PFSK-1 (cell line): Measurements from ENCODE around the gene SCYGR3.

ENCODE experiments used
- FOXP2 ChIP-seq: optimal IDR thresholded peaks from 2 replicates; pipeline ENCODE3; 2011; ENCODE audit warnings: borderline replicate concordance, control low read depth, inconsistent platforms; ENCODE audit not compliant: insufficient read depth; ENCODE audit errors: extremely low read length, extremely low read depth
- POLR2AphosphoS5 ChIP-seq: IDR thresholded peaks from 2 replicates; pipeline ENCODE4 v1.6.1; 2012; ENCODE audit warnings: low read depth, mild to moderate bottlenecking, control low read depth, low read length, moderate library complexity
- SIN3A ChIP-seq: IDR thresholded peaks from 2 replicates; pipeline ENCODE4 v1.6.1; 2012; ENCODE audit warnings: mild to moderate bottlenecking, low read length, moderate library complexity, borderline replicate concordance; ENCODE audit not compliant: insufficient read depth
- TAF1 ChIP-seq: IDR thresholded peaks from 2 replicates; pipeline ENCODE4 v1.6.1; 2012; ENCODE audit warnings: low read length, control low read depth, borderline replicate concordance; ENCODE audit not compliant: insufficient read depth
- TF ChIP-seq, protein P1 (sequence below), 2 experiments: IDR thresholded peaks; 2 replicates each; pipeline versions ENCODE4 v1.6.1 to v1.8.0; 2011 to 2012; ENCODE audit warnings: low read depth in 2 of 2, low read length in 2 of 2, control low read depth in 1 of 2, inconsistent platforms in 1 of 2, mild to moderate bottlenecking in 1 of 2, moderate library complexity in 1 of 2; ENCODE audit not compliant: insufficient read depth in 1 of 2

SCYGR3 gene

DNA sequence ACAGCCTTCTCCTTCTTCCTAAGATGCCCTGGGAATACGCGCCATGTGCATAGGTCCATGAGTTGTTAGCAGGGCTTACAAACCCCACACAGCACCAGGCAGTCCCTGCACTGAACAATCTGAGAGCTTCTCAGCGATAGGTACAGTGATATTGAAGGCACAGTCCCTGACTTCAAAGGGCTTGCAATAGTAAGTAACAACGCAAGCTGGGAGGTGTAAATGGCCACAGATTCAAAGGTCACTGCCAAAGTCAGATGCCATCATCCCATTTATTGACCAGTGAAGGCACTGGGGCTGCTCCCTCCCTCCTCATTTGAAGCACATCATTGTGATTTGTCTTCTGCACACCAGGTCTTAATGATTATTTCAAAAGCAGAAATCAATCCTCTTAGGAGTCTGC, 541 bp upstream of the SCYGR3 start:
- TF ChIP-seq, protein P1, sequence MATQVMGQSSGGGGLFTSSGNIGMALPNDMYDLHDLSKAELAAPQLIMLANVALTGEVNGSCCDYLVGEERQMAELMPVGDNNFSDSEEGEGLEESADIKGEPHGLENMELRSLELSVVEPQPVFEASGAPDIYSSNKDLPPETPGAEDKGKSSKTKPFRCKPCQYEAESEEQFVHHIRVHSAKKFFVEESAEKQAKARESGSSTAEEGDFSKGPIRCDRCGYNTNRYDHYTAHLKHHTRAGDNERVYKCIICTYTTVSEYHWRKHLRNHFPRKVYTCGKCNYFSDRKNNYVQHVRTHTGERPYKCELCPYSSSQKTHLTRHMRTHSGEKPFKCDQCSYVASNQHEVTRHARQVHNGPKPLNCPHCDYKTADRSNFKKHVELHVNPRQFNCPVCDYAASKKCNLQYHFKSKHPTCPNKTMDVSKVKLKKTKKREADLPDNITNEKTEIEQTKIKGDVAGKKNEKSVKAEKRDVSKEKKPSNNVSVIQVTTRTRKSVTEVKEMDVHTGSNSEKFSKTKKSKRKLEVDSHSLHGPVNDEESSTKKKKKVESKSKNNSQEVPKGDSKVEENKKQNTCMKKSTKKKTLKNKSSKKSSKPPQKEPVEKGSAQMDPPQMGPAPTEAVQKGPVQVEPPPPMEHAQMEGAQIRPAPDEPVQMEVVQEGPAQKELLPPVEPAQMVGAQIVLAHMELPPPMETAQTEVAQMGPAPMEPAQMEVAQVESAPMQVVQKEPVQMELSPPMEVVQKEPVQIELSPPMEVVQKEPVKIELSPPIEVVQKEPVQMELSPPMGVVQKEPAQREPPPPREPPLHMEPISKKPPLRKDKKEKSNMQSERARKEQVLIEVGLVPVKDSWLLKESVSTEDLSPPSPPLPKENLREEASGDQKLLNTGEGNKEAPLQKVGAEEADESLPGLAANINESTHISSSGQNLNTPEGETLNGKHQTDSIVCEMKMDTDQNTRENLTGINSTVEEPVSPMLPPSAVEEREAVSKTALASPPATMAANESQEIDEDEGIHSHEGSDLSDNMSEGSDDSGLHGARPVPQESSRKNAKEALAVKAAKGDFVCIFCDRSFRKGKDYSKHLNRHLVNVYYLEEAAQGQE (IDR thresholded peaks at IDR 0.05; ENCODE audit: insufficient read depth in 1 of 2, low read depth in 2 of 2, low read length in 2 of 2) = no peak
- TF ChIP-seq TAF1 (no peak), SIN3A (no peak), FOXP2 (no peak), POLR2AphosphoS5 (no peak)

DNA sequence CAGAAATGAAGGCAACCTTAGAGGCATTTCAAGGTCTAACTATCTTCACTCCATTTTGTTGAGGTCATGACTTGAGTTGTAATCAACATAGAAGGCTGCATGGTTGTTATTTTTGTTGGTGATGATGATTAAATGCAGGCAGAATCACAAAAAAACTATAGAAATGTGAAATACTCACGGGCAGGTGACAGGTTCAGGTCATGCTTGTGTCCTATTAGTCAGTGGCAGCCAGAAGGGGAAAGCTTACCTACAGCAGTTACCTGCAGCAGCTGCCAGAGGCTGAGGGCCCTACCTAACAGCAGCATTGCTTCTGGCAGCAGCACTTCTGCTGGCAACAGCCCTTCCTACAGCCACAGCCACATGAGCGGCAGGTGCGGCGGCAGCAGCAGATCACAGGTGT, 394 bp downstream of the SCYGR3 start:
- TF ChIP-seq FOXP2 (no peak), TAF1 (no peak), POLR2AphosphoS5 (no peak), SIN3A (no peak)
- TF ChIP-seq, protein P1 (IDR thresholded peaks at IDR 0.05; ENCODE audit: insufficient read depth in 1 of 2, low read depth in 2 of 2, low read length in 2 of 2) = no peak

DNA sequence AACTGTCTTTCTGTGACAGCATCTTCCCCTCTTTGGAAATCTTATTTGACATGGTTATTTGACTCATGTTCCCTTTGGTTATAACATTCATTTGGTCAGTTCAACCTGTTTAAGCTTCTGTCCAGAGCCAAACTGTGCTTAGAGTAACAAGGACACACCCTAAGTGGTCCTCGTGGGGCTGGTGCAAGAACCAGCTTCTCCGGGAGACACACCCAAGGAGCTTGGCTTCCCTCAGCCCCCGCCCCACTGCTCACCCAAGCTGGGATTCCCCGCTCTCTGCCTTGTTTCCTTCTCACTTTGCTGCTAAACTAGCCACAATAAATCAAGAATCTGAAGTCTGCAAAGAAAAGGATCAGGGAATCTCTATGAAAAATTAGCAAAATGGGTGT, 1.4 kb downstream of the SCYGR3 start:
- TF ChIP-seq TAF1 (no peak), SIN3A (no peak), POLR2AphosphoS5 (no peak), FOXP2 (no peak)
- TF ChIP-seq, protein P1 (IDR thresholded peaks at IDR 0.05; ENCODE audit: insufficient read depth in 1 of 2, low read depth in 2 of 2, low read length in 2 of 2) = no peak

DNA sequence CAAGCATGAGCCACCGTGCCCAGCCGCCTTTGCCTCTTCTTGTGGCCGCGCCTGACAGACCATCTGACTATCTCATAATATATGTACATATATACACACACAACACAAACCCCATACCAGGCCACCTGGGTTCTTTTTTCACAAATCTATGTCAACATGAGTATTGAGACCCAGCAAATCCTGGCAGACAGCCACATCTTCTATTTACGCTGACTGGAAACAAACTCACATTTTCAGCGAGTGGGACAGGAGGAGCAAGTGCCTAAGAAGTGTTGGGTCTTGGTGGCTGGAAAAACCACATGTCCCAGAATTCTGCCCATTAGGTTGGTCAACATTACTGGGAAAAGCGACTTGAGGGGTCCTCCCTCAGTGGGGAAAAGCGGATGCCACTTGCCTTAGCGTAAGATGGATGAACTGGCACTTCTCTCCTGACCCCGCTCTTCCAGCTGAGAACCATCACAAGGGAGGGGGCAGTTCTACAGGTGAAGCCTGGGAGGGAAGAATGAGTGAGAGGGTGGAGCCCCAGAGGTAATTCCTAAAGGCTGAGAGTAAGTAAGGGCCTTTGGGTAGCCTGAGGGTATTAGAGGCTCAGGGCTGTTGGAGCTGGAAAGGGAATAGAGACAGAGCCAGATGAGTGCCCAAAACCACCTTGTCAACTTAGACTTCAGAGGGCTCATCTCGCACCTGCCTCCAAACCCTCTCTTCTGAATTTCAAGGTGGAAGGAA, 1.9 kb downstream of the SCYGR3 start:
- no peak for TF ChIP-seq SIN3A

DNA sequence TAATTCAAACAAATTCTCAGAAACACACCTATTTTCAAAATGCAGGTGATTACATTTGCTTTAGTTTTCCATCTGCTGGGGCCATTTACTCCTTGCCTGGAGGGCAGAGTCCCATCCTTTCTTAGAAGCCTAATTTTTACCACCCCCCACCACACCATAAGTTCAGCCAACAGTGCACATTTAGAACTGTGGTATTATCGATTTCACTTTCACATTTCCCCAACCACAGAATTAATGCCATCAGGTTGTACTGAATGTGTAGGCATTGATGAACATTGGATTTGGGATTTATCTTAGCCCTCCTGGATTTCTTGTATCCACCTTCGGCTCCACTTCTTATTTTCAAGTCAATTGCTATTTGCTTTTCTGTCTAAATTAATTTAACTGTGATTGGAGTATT, 4.5 kb downstream of the SCYGR3 start:
- TF ChIP-seq POLR2AphosphoS5 (no peak), FOXP2 (no peak), SIN3A (no peak), TAF1 (no peak)
- TF ChIP-seq, protein P1 (IDR thresholded peaks at IDR 0.05; ENCODE audit: insufficient read depth in 1 of 2, low read depth in 2 of 2, low read length in 2 of 2) = no peak
